GM20000 (cell line): ENCODE measurements around the gene RGMB.

ENCODE experiments used
- DNase-seq: peaks from one replicate; pipeline ENCODE4 v3.0.0; 2012; ENCODE audit warnings: low spot score
- CTCF ChIP-seq: IDR thresholded peaks from 2 replicates; pipeline ENCODE4 v1.5.1; 2012; ENCODE audit warnings: mild to moderate bottlenecking, control low read depth; ENCODE audit errors: extremely low read depth, missing control alignments

RGMB gene

GRCh38 chr5:98796197-98796972 lies 22.9 kb downstream of the RGMB start:
- DNase-seq: peak; percentile 63
- peak; percentile 53 for TF ChIP-seq CTCF

- no peak for TF ChIP-seq CTCF
- no peak for DNase-seq
These were observed 24.9 kb downstream of the RGMB start for GRCh38 chr5:98798371-98798770.

- DNase-seq: no peak
- no peak for TF ChIP-seq CTCF
These were observed 25.4 kb downstream of the RGMB start for GRCh38 chr5:98798847-98799246.

GRCh38 chr5:98804066-98804465 lies 30.6 kb downstream of the RGMB start:
- DNase-seq: no peak

GRCh38 chr5:98805070-98805469 lies 31.6 kb downstream of the RGMB start:
- no peak for TF ChIP-seq CTCF
- no peak for DNase-seq

More at GRCh38 chr5:98804066-98804465, 30.6 kb downstream of the RGMB start:
- TF ChIP-seq CTCF: no peak

- TF ChIP-seq CTCF: no peak
- DNase-seq: no peak
These were observed 34.3 kb downstream of the RGMB start for GRCh38 chr5:98807806-98808205.

GRCh38 chr5:98810206-98810605 lies 36.7 kb downstream of the RGMB start:
- no peak for DNase-seq
- TF ChIP-seq CTCF: no peak
